GM13977 (cell line): ENCODE measurements around the gene MPHOSPH9.

ENCODE experiments used
- DNase-seq: peaks from one replicate; pipeline ENCODE4 v3.0.0; 2012; ENCODE audit warnings: low spot score
- CTCF ChIP-seq: IDR thresholded peaks from 2 replicates; pipeline ENCODE4 v1.5.1; 2012; ENCODE audit warnings: mild to moderate bottlenecking, control low read depth; ENCODE audit not compliant: insufficient read depth; ENCODE audit errors: extremely low read depth, missing control alignments
- in situ Hi-C: fragments of 300-500 bp; cut with MboI; formaldehyde crosslinking; loops from one replicate; pipeline ENCODE4 v1.12.0; 2022; ENCODE audit warnings: low sequenced_read_pairs, low pct_unique_long_range_greater_than_20kb, mixed read lengths, inconsistent platforms; ENCODE audit not compliant: unreplicated experiment

The MPHOSPH9 gene

GRCh38 chr12:123180171-123180570 lies 52.8 kb downstream of the MPHOSPH9 start:
- in situ Hi-C loops: no loop called here
- no peak for DNase-seq
- TF ChIP-seq CTCF: no peak

GRCh38 chr12:123171967-123172366 lies 61.0 kb downstream of the MPHOSPH9 start:
- no peak for TF ChIP-seq CTCF
- in situ Hi-C loops: no loop called here
- no peak for DNase-seq

- DNase-seq: no peak
- TF ChIP-seq CTCF: no peak
- in situ Hi-C loops: no loop called here
Observed at GRCh38 chr12:123167329-123167728, 65.6 kb downstream of the MPHOSPH9 start.

- no peak for DNase-seq
- in situ Hi-C loops: no loop called here
- no peak for TF ChIP-seq CTCF
Observed at GRCh38 chr12:123165537-123165936, 67.4 kb downstream of the MPHOSPH9 start.

- TF ChIP-seq CTCF: no peak
- DNase-seq: no peak
- in situ Hi-C loops: no loop called here
Observed at GRCh38 chr12:123164710-123165261, 68.2 kb downstream of the MPHOSPH9 start.

GRCh38 chr12:123164222-123164621 lies 68.7 kb downstream of the MPHOSPH9 start:
- no peak for DNase-seq
- TF ChIP-seq CTCF: no peak
- in situ Hi-C loops: no loop called here

GRCh38 chr12:123163227-123163626 lies 69.7 kb downstream of the MPHOSPH9 start:
- no peak for DNase-seq
- in situ Hi-C loops: no loop called here
- no peak for TF ChIP-seq CTCF
